NT2/D1 (cell line): ENCODE results near the gene COPS6.

Source experiments
- SUZ12 ChIP-seq: IDR thresholded peaks from 2 replicates; pipeline ENCODE4 v1.6.1; 2011; ENCODE audit not compliant: insufficient read length, insufficient read depth; ENCODE audit errors: extremely low read depth
- YY1 ChIP-seq: IDR thresholded peaks from 2 replicates; pipeline ENCODE4 v1.6.1; 2011; ENCODE audit not compliant: insufficient read length, insufficient read depth

DNA sequence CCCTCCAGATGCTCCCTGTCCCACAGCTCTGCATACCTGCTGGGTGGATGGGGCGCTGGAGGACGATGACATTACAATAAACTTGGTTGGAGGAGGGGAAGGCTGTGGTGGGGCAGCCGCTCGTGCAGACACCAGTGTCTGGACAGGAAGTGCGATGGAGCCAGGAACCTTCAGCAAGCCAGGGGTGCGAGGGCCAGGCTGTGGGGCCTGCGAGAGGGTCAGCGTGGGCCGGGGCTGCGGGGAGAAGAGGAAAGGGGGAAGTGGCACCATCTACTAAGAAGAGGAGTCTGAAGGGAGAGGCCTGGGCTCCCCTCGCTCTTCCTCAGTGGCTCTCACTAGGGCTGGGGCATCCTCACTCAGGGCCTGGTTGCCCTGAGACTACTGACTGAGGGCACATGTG lies 19.1 kb downstream of the COPS6 start:
- TF ChIP-seq SUZ12 (no peak), YY1 (no peak)
